IPS-18a (cell line): ENCODE measurements around the gene CNIH1.
"Not testable (repeated sequence)": the region's sequence is repeated elsewhere in the genome, so short reads cannot be mapped to it uniquely, and the experiment has no call there.

ENCODE experiments used
- H3K27ac ChIP-seq: one replicate; pipeline ENCODE4 v1.5.1; 2013; ENCODE audit warnings: low read length
- H3K27me3 ChIP-seq: one replicate; pipeline ENCODE4 v1.6.1; 2013; ENCODE audit warnings: mild to moderate bottlenecking, low read length; ENCODE audit not compliant: control insufficient read depth, insufficient read depth
- H3K36me3 ChIP-seq: one replicate; pipeline ENCODE4 v1.6.1; 2013; ENCODE audit warnings: low read depth, low read length; ENCODE audit not compliant: control insufficient read depth
- H3K4me1 ChIP-seq: one replicate; pipeline ENCODE4 v1.6.1; 2013; ENCODE audit warnings: low read depth, low read length; ENCODE audit not compliant: control insufficient read depth
- H3K4me3 ChIP-seq: one replicate; pipeline ENCODE4 v1.5.1; 2013; ENCODE audit warnings: low read length
- H3K9ac ChIP-seq: one replicate; pipeline ENCODE4 v1.6.1; 2013; ENCODE audit warnings: mild to moderate bottlenecking, low read length, moderate library complexity
- H3K9me3 ChIP-seq: one replicate; pipeline ENCODE4 v1.6.1; 2013; ENCODE audit warnings: low read depth, low read length; ENCODE audit not compliant: control insufficient read depth

CNIH1 gene

GRCh38 chr14:54425068-54425467 lies 16.1 kb downstream of the CNIH1 start:
- peaks cover 47% of the 10 kb centered on the region for H3K36me3 ChIP-seq
- H3K27ac ChIP-seq: no peak overlapping the region

GRCh38 chr14:54424479-54424901 lies 16.7 kb downstream of the CNIH1 start:
- Histone ChIP-seq H3K27ac (no peak overlapping the region), H3K9ac (no peak overlapping the region), H3K36me3 (peaks cover 42% of the 10 kb centered on the region), H3K27me3 (no peaks in the 10 kb centered on the region), H3K4me1 (no peaks in the 10 kb centered on the region), H3K4me3 (no peak overlapping the region), H3K9me3 (no peaks in the 10 kb centered on the region)

More at GRCh38 chr14:54425068-54425467, 16.1 kb downstream of the CNIH1 start:
- no peak overlapping the region for H3K9ac ChIP-seq
- H3K4me3 ChIP-seq: no peak overlapping the region
- H3K4me1 ChIP-seq: no peaks in the 10 kb centered on the region
- no peaks in the 10 kb centered on the region for H3K9me3 ChIP-seq
- no peaks in the 10 kb centered on the region for H3K27me3 ChIP-seq

DNA sequence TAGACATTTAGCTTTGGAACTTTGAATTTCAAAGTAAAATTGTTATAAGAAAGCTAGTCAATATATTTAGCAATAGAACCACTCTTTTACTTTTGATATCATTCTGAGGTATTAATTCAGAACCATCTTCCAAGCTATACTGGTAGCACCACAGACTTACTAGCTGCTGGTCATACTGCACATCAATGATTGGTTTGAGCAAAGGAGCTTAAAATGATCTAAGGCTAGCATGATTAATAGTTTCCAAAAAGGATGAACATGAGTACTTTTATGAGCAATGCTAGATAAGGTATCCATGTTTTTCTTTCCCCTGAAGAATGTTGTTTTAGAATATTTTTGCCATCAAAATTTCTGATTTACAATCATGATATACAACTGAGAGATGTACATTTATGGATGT lies 17.2 kb downstream of the CNIH1 start:
- H3K36me3 ChIP-seq: peaks cover 40% of the 10 kb centered on the region
- no peaks in the 10 kb centered on the region for H3K4me1 ChIP-seq
- H3K27ac ChIP-seq: no peak overlapping the region
- no peak overlapping the region for H3K9ac ChIP-seq
- H3K4me3 ChIP-seq: no peak overlapping the region
- H3K9me3 ChIP-seq: no peaks in the 10 kb centered on the region
- no peaks in the 10 kb centered on the region for H3K27me3 ChIP-seq

GRCh38 chr14:54420478-54421142 lies 20.6 kb downstream of the CNIH1 start:
- H3K9ac ChIP-seq: no peak overlapping the region
- H3K36me3 ChIP-seq: peaks cover 8% of the 10 kb centered on the region
- H3K4me3 ChIP-seq: no peak overlapping the region
- no peaks in the 10 kb centered on the region for H3K27me3 ChIP-seq
- H3K9me3 ChIP-seq: no peaks in the 10 kb centered on the region
- no peak overlapping the region for H3K27ac ChIP-seq
- no peaks in the 10 kb centered on the region for H3K4me1 ChIP-seq

- Histone ChIP-seq H3K9me3 (no peaks in the 10 kb centered on the region), H3K4me1 (no peaks in the 10 kb centered on the region), H3K27me3 (no peaks in the 10 kb centered on the region), H3K36me3 (peaks cover 26% of the 10 kb centered on the region), H3K9ac (no peak overlapping the region), H3K4me3 (no peak overlapping the region), H3K27ac (no peak overlapping the region)
These were observed 29.8 kb downstream of the CNIH1 start for GRCh38 chr14:54411371-54411770.

GRCh38 chr14:54410215-54410614 lies 31.0 kb downstream of the CNIH1 start:
- no peak overlapping the region for H3K27ac ChIP-seq
- peaks cover 26% of the 10 kb centered on the region for H3K36me3 ChIP-seq
- no peaks in the 10 kb centered on the region for H3K9me3 ChIP-seq
- H3K27me3 ChIP-seq: no peaks in the 10 kb centered on the region
- H3K4me3 ChIP-seq: no peak overlapping the region
- no peak overlapping the region for H3K9ac ChIP-seq
- H3K4me1 ChIP-seq: no peaks in the 10 kb centered on the region

DNA sequence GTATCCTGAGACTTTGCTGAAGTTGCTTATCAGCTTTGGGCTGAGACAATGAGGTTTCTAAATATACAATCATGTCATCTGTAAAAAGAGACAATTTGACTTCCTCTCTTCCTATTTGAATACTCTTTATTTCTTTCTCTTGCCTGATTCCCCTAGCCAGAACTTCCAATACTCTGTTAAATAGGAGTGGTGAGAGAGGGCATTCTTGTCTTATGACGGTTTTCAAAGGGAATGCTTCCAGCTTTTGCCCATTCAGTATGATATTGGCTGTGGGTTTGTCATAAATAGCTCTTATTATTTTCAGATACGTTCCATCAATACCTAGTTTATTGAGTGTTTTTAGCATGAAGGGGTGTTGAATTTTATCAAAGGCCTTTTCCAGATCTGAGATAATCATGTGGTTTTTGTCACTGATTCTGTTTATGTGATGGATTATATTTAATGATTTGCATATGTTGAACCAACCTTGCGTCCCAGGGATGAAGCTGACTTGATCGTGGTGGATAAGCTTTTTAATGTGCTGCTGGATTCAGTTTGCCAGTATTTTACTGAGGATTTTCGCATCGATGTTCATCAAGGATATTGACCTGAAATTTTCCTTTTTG lies 37.7 kb downstream of the CNIH1 start:
- not testable (repeated sequence) for H3K27me3 ChIP-seq, H3K36me3 ChIP-seq, H3K4me3 ChIP-seq, H3K27ac ChIP-seq, H3K9ac ChIP-seq, H3K4me1 ChIP-seq, H3K9me3 ChIP-seq

DNA sequence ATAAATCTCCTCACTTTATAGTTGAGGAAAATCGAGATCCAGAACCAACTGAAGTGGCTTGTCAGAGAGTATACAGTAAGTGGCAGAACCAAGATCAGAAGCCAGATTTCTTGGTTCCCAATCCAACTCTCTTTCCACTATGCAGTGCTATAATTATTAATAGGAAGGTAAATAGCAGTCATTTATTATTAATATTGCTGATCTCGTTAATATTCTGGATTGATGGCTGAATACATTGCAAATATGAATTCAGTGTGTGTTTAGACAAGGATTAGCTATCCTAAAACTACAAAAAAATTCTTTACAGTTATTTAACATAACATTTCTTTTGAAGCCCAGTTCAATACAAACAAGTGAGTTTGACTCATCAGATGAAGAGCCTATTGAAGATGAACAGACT lies 41.6 kb downstream of the CNIH1 start:
- Histone ChIP-seq H3K27me3 (peaks cover 4% of the 10 kb centered on the region), H3K9ac (no peak overlapping the region)

DNA sequence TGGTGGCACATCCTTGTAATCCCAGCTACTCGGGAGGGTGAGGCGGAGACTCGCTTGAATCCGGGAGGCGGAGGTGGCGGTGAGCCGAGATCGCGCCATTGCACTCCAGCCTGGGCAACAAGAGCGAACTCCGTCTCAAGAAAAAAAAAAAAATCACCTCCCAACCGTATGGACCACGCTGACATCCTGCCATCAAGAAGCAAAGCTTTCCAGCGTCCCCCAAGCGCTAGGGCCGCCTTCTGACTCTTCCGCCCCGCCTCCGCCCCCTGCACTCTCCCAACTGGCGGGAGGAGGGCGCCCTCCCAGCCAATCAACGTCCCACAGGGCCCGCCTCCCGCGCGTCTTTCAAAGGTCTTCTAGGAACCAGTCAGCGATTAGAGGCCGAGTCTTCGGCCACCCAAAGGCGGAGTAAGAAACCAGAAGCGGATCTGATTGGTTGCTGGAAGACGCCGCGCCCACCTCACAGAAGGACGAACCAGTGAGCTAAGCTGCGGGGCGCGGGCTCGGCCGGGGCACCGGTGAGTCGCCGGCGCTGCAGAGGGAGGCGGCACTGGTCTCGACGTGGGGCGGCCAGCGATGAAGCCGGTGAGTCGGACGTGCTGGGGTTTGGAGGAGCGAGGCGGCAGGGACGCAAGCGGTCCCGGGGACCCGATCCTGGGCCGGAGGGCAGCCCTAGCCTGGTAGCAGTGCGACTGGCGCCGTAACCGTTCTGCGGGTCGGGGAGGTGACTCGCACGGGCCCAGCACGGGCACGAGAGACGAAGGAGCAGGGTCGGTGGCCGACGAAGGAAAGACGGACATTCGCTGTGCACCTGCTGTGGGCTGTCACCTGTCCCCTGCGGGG lies 44.5 kb downstream of the CNIH1 start, which contains the start of gene CDKN3:
TSS of gene CDKN3 (plus strand) at position 515 of the 843 bp plus-strand sequence. CDS start at position 577, 62 bp downstream.
- Histone ChIP-seq H3K9me3 (no peaks in the 10 kb centered on the region), H3K27me3 (peaks cover 4% of the 10 kb centered on the region), H3K9ac (peak within 1 kb of the TSS; percentile 64), H3K36me3 (peaks cover 3% of the 10 kb centered on the region), H3K4me1 (no peaks in the 10 kb centered on the region), H3K27ac (no peak within 1 kb of the TSS), H3K4me3 (peak within 1 kb of the TSS; percentile 74)

More for the DNA sequence above, 41.6 kb downstream of the CNIH1 start:
- no peak overlapping the region for H3K27ac ChIP-seq
- no peak overlapping the region for H3K4me3 ChIP-seq
- no peaks in the 10 kb centered on the region for H3K4me1 ChIP-seq
- peaks cover 3% of the 10 kb centered on the region for H3K36me3 ChIP-seq
- H3K9me3 ChIP-seq: no peaks in the 10 kb centered on the region

- peaks cover 3% of the 10 kb centered on the region for H3K36me3 ChIP-seq
- no peaks in the 10 kb centered on the region for H3K9me3 ChIP-seq
- peaks cover 4% of the 10 kb centered on the region for H3K27me3 ChIP-seq
- H3K27ac ChIP-seq: no peak overlapping the region
- peak overlapping the region; percentile 61 for H3K9ac ChIP-seq
- no peaks in the 10 kb centered on the region for H3K4me1 ChIP-seq
- peak overlapping the region; percentile 69 for H3K4me3 ChIP-seq
These were observed 45.0 kb downstream of the CNIH1 start for GRCh38 chr14:54396183-54396492.

GRCh38 chr14:54395716-54396115 lies 45.5 kb downstream of the CNIH1 start:
- Histone ChIP-seq H3K27ac (no peak overlapping the region), H3K27me3 (peaks cover 4% of the 10 kb centered on the region), H3K9me3 (no peaks in the 10 kb centered on the region), H3K36me3 (peaks cover 3% of the 10 kb centered on the region), H3K4me1 (no peaks in the 10 kb centered on the region), H3K9ac (no peak overlapping the region), H3K4me3 (no peak overlapping the region)
